ENCODE data around the gene PCDH7. TPM values are rescaled to one million over a fixed set of nuclear protein-coding genes. Genes with fewer than 3 reads are reported as not detected.

PCDH7 gene
- total RNA-seq, 2 experiments from 2014 or later, result not detected

DNA sequence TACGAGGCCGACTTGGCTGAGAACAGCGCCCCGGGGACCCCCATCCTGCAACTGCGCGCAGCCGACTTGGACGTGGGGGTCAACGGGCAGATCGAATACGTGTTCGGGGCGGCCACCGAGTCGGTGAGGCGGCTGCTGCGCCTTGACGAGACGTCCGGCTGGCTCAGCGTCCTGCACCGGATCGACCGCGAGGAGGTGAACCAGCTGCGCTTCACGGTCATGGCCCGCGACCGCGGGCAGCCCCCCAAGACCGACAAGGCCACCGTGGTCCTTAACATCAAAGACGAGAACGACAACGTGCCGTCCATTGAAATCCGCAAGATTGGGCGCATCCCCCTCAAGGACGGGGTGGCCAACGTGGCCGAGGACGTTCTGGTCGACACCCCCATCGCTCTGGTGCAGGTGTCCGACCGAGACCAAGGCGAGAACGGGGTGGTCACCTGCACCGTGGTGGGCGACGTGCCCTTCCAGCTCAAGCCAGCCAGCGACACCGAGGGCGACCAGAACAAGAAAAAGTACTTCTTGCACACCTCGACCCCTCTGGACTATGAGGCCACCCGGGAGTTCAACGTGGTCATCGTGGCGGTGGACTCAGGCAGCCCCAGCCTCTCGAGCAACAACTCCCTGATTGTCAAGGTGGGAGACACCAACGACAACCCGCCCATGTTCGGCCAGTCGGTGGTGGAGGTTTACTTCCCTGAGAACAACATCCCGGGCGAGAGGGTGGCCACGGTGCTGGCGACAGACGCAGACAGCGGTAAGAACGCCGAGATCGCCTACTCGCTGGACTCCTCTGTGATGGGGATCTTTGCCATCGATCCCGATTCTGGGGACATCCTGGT lies 2.4 kb downstream of the PCDH7 start:
- ChIA-PET CTCF (interaction anchor here (1.1 kb wide), 1 partner anchor 581 kb away, joined by 3 read pairs; no protein-coding TSS in a partner anchor), POLR2A (no interaction called here)
- peak; percentile 1 for DNase-seq
- H3K9me3 Mint-ChIP-seq, result no peaks in the 10 kb centered on the region
- H3K27ac Mint-ChIP-seq, result no peak overlapping the region
- peaks cover 30% of the 10 kb centered on the region for H3K4me1 Mint-ChIP-seq (ENCODE audit: low read depth)
- H3K4me3 Mint-ChIP-seq, result no peak overlapping the region
- TF ChIP-seq, protein P1, sequence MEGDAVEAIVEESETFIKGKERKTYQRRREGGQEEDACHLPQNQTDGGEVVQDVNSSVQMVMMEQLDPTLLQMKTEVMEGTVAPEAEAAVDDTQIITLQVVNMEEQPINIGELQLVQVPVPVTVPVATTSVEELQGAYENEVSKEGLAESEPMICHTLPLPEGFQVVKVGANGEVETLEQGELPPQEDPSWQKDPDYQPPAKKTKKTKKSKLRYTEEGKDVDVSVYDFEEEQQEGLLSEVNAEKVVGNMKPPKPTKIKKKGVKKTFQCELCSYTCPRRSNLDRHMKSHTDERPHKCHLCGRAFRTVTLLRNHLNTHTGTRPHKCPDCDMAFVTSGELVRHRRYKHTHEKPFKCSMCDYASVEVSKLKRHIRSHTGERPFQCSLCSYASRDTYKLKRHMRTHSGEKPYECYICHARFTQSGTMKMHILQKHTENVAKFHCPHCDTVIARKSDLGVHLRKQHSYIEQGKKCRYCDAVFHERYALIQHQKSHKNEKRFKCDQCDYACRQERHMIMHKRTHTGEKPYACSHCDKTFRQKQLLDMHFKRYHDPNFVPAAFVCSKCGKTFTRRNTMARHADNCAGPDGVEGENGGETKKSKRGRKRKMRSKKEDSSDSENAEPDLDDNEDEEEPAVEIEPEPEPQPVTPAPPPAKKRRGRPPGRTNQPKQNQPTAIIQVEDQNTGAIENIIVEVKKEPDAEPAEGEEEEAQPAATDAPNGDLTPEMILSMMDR (IDR thresholded peaks at IDR 0.05), result no peak
- H3K27me3 Mint-ChIP-seq, result peaks cover 54% of the 10 kb centered on the region
- intact Hi-C loops (cut with micrococcal nuclease), result no loop called here
- H3K36me3 Mint-ChIP-seq (ENCODE audit: low read depth), result peaks cover 7% of the 10 kb centered on the region
- ATAC-seq, result no peak

DNA sequence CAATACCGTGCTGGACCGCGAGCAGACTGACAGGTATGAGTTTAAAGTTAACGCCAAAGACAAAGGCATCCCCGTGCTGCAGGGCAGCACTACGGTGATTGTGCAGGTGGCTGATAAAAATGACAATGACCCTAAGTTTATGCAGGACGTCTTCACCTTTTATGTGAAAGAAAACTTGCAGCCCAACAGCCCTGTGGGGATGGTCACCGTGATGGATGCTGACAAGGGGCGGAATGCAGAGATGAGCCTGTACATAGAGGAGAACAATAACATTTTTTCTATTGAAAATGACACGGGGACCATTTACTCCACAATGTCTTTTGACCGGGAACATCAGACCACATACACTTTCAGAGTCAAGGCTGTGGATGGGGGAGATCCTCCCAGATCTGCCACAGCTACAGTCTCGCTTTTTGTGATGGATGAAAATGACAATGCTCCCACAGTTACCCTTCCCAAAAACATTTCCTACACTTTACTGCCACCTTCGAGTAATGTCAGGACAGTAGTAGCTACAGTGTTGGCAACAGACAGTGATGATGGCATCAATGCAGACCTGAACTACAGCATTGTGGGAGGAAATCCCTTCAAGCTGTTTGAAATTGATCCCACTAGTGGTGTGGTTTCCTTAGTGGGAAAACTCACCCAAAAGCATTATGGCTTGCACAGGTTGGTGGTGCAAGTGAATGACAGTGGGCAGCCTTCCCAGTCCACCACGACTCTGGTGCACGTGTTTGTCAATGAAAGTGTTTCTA lies 3.2 kb downstream of the PCDH7 start:
- TF ChIP-seq, protein P1 (IDR thresholded peaks at IDR 0.05), result no peak
- H3K9me3 Mint-ChIP-seq, result no peaks in the 10 kb centered on the region
- H3K36me3 Mint-ChIP-seq (ENCODE audit: low read depth), result peaks cover 7% of the 10 kb centered on the region
- CTCF ChIA-PET, result no interaction called here
- H3K4me1 Mint-ChIP-seq (ENCODE audit: low read depth), result peaks cover 24% of the 10 kb centered on the region
- H3K27me3 Mint-ChIP-seq, result peaks cover 49% of the 10 kb centered on the region
- no peak overlapping the region for H3K4me3 Mint-ChIP-seq
- intact Hi-C loops (cut with micrococcal nuclease), result no loop called here
- no peak overlapping the region for H3K27ac Mint-ChIP-seq
- DNase-seq (no peak), ATAC-seq (no peak)
- POLR2A ChIA-PET, result no interaction called here

GRCh38 chr4:30724247-30724646 lies 4.1 kb downstream of the PCDH7 start:
- no peaks in the 10 kb centered on the region for H3K9me3 Mint-ChIP-seq
- H3K27me3 Mint-ChIP-seq, result peaks cover 41% of the 10 kb centered on the region
- peaks cover 7% of the 10 kb centered on the region for H3K36me3 Mint-ChIP-seq (ENCODE audit: low read depth)
- DNase-seq (no peak), ATAC-seq (no peak)
- TF ChIP-seq, protein P1 (IDR thresholded peaks at IDR 0.05), result no peak
- intact Hi-C loops (cut with micrococcal nuclease), result no loop called here
- H3K4me1 Mint-ChIP-seq (ENCODE audit: low read depth), result peaks cover 16% of the 10 kb centered on the region
- no peak overlapping the region for H3K27ac Mint-ChIP-seq
- H3K4me3 Mint-ChIP-seq, result no peak overlapping the region
- CTCF ChIA-PET, result no interaction called here
- POLR2A ChIA-PET, result no interaction called here

- no peak overlapping the region for H3K4me3 Mint-ChIP-seq
- H3K36me3 Mint-ChIP-seq (ENCODE audit: low read depth), result peaks cover 6% of the 10 kb centered on the region
- no peaks in the 10 kb centered on the region for H3K9me3 Mint-ChIP-seq
- DNase-seq, result no peak
- ChIA-PET POLR2A (no interaction called here), CTCF (no interaction called here)
- TF ChIP-seq, protein P1 (IDR thresholded peaks at IDR 0.05), result no peak
- no peak for ATAC-seq
- peaks cover 29% of the 10 kb centered on the region for H3K27me3 Mint-ChIP-seq
- intact Hi-C loops (cut with micrococcal nuclease), result no loop called here
- H3K4me1 Mint-ChIP-seq (ENCODE audit: low read depth), result peaks cover 7% of the 10 kb centered on the region
- H3K27ac Mint-ChIP-seq, result no peak overlapping the region
Measured at GRCh38 chr4:30725562-30725961, 5.4 kb downstream of the PCDH7 start.

DNA sequence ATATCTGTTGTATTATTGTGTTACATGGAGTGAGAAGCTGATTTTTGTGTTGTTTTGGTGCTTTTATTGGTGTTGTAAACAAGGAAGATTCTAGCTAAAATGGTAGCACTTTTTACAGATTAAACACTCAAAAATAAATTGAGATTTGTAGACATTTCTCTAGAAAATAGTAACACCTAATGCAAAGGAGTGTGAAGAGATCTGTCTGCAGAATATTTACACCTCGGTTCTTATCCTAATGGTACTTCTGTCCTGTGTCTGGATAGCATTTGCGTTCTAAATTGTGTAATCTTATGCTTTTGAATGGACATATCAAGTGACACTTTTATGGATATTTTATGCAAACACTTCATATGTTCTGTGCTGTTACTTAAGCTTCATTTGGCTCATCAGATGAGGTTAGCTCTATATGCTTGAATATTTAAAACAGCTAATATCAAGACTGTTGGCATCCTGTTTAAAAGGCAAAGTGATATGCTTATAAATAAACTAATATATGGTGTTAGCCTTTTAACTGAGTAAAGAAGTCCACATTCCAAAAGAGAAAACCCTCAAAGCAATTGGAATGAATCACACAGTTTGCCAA lies 6.0 kb downstream of the PCDH7 start:
- Mint-ChIP-seq H3K4me1 (ENCODE audit: low read depth) (peaks cover 2% of the 10 kb centered on the region), H3K36me3 (ENCODE audit: low read depth) (peaks cover 2% of the 10 kb centered on the region), H3K27me3 (peaks cover 24% of the 10 kb centered on the region), H3K27ac (no peak overlapping the region), H3K4me3 (no peak overlapping the region), H3K9me3 (no peaks in the 10 kb centered on the region)
- POLR2A ChIA-PET, result no interaction called here
- CTCF ChIA-PET, result no interaction called here
- intact Hi-C loops (cut with micrococcal nuclease), result no loop called here
- TF ChIP-seq, protein P1 (IDR thresholded peaks at IDR 0.05), result no peak
- no peak for ATAC-seq
- DNase-seq, result no peak

Data from activated CD8-positive, alpha-beta T cell treated with anti-CD3 and anti-CD28 coated beads for 36 hours (primary cell).